ENCODE results near the gene CTBP1.
"Not testable (repeated sequence)": the region's sequence is repeated elsewhere in the genome, so short reads cannot be mapped to it uniquely, and the experiment has no call there.

CTBP1 gene

GRCh38 chr4:1294891-1295290 lies 46.0 kb upstream of the CTBP1 start:
- no peak for DNase-seq (ENCODE audit: low read depth)
- no peak for TF ChIP-seq CTCF (conservative IDR thresholded peaks at IDR 0.05; ENCODE audit: low read depth, low read length)
- no peak overlapping the region for H3K4me3 ChIP-seq (ENCODE audit: low read depth, low read length)

GRCh38 chr4:1294424-1294823 lies 45.5 kb upstream of the CTBP1 start:
- DNase-seq (ENCODE audit: low read depth) = no peak
- H3K4me3 ChIP-seq (ENCODE audit: low read depth, low read length) = no peak overlapping the region
- no peak for TF ChIP-seq CTCF (conservative IDR thresholded peaks at IDR 0.05; ENCODE audit: low read depth, low read length)

DNA sequence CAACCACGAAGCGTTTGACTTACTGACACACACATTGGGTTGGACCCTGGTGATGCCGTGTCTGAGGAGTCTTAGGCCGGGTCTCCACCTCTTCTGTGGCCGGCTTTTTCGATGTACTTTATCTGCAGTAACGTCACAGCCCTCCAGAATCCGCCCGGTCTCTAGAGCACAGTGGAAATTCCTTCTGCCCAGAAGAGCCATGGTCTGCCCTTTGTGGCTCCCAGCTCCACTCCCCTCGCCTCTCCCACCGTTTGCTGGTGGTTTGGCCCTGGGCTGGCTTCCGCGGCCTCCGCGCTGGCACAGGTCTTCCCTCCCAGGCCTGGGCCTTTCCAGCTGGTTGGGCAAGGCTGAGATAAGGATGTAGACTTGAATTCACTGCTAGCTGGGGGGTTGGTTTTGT lies 45.1 kb upstream of the CTBP1 start:
- peak; percentile 26 for DNase-seq (ENCODE audit: low read depth)
- no peak overlapping the region for H3K4me3 ChIP-seq (ENCODE audit: low read depth, low read length)
- no peak for TF ChIP-seq CTCF (conservative IDR thresholded peaks at IDR 0.05; ENCODE audit: low read depth, low read length)

- no peak overlapping the region for H3K4me3 ChIP-seq (ENCODE audit: low read depth, low read length)
- no peak for TF ChIP-seq CTCF (conservative IDR thresholded peaks at IDR 0.05; ENCODE audit: low read depth, low read length)
- DNase-seq (ENCODE audit: low read depth) = no peak
Observed at GRCh38 chr4:1293531-1293941, 44.6 kb upstream of the CTBP1 start.

- not testable (repeated sequence) for H3K4me3 ChIP-seq (ENCODE audit: low read depth, low read length); DNase-seq (ENCODE audit: low read depth)
Observed at GRCh38 chr4:1292703-1293011, 43.7 kb upstream of the CTBP1 start.

DNA sequence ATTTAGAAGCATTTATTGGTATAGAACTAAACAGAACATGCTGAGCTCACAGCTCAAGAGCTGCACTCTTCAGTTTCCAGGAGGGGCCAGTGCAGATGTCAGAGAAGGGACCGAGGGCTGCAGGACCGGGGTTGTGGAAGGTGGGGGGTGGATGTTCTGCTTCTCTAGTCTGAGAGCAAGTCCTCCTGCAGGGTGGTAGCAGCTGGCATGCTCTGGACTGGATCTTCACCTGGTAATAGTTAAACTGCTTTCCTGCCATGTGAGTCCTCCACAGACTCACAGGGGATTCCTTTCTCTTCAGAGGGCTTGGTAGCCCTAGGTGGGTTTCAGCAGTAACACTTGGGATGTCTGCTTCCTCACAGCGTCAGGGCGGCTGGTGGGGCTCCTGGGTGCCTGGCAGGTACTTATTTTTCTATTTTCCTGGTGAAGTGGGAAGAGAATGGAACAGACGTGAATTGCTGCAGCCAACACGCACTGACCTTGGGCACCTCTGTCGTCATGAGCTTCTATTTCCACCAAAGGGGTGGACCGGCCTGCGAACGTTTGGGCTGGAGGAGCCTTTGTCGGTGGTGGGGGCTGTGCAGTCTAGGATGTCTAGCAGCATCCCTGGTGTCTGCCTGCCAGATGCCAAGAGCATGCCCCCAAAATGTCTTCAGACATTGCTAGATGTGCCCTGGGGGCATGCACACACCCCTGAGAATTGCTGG lies 43.2 kb upstream of the CTBP1 start:
- TF ChIP-seq CTCF (conservative IDR thresholded peaks at IDR 0.05; ENCODE audit: low read depth, low read length) = no peak
- no peak overlapping the region for H3K4me3 ChIP-seq (ENCODE audit: low read depth, low read length)
- DNase-seq (ENCODE audit: low read depth) = no peak

GRCh38 chr4:1291091-1291490 lies 42.2 kb upstream of the CTBP1 start:
- peak overlapping the region; percentile 81 for H3K4me3 ChIP-seq (ENCODE audit: low read depth, low read length)
- TF ChIP-seq CTCF (conservative IDR thresholded peaks at IDR 0.05; ENCODE audit: low read depth, low read length) = no peak
- DNase-seq (ENCODE audit: low read depth) = no peak
